K562 (cell line): Measurements from ENCODE around the gene NCMAP. TPM values are rescaled to one million over a fixed set of nuclear protein-coding genes. Genes with fewer than 3 reads are reported as not detected.

Experiments
- BRD9 ChIP-seq: fragments of 450-650 bp; IDR thresholded peaks from 2 replicates; pipeline ENCODE4 v1.6.1; 2018; ENCODE audit warnings: low read depth; ENCODE audit not compliant: partially characterized antibody
- CBX3 ChIP-seq, 2 experiments: IDR thresholded peaks; 1 replicate in 1 of 2; 2 replicates in 1 of 2; pipeline ENCODE4 v1.6.1; 2012; ENCODE audit warnings: inconsistent platforms in 2 of 2, low read length in 2 of 2, borderline replicate concordance in 1 of 2, control low read depth in 1 of 2
- CBX8 ChIP-seq: fragments of 200-600 bp; sonication (generic); IDR thresholded peaks from 2 replicates; pipeline ENCODE4 v1.6.1; 2012; ENCODE audit warnings: borderline replicate concordance, mixed run types, low read depth, mild to moderate bottlenecking, moderate library complexity, mixed read lengths, low read length, control low read depth, inconsistent platforms; ENCODE audit not compliant: poor library complexity, severe bottlenecking; ENCODE audit errors: extremely low read depth
- CCNT2 ChIP-seq: IDR thresholded peaks from 2 replicates; pipeline ENCODE4 v1.6.1; 2011; ENCODE audit warnings: borderline replicate concordance, low read depth, mild to moderate bottlenecking, moderate library complexity, mixed read lengths, low read length; ENCODE audit not compliant: insufficient read length; ENCODE audit errors: extremely low read depth
- EHMT2 ChIP-seq: fragments of 450-650 bp; IDR thresholded peaks from 2 replicates; pipeline ENCODE4 v1.6.1; 2018; ENCODE audit warnings: antibody characterized with exemption
- HMG20B ChIP-seq: fragments of 250-450 bp; sonication (Bioruptor Pico); IDR thresholded peaks from 2 replicates; pipeline ENCODE4 v1.5.0; 2021; ENCODE audit warnings: mild to moderate bottlenecking
- HMGXB4 ChIP-seq: sonication (generic); formaldehyde crosslinking; IDR thresholded peaks from 2 replicates; pipeline ENCODE4 v1.8.1; 2023; ENCODE audit warnings: mild to moderate bottlenecking, missing genetic modification reagents
- MED1 ChIP-seq: sonication (generic); formaldehyde crosslinking; IDR thresholded peaks from 2 replicates; pipeline ENCODE4 v1.8.1; 2023; ENCODE audit warnings: missing genetic modification reagents, borderline replicate concordance
- MEF2D ChIP-seq: conservative IDR thresholded peaks from 2 replicates; pipeline ENCODE4 v1.6.1; 2016; ENCODE audit warnings: low read depth, missing genetic modification characterization, missing compliant biosample characterization
- NBN ChIP-seq: fragments of 450-650 bp; IDR thresholded peaks from 2 replicates; pipeline ENCODE4 v1.6.1; 2016; ENCODE audit warnings: low read depth, mild to moderate bottlenecking
- SMARCC2 ChIP-seq: fragments of 450-650 bp; IDR thresholded peaks from 2 replicates; pipeline ENCODE4 v1.6.1; 2017; ENCODE audit warnings: antibody characterized with exemption, moderate library complexity, mild to moderate bottlenecking, low read depth
- SP2 ChIP-seq: IDR thresholded peaks from 2 replicates; pipeline ENCODE4 v1.6.1; 2011; ENCODE audit warnings: mild to moderate bottlenecking, low read depth, low read length, moderate library complexity; ENCODE audit not compliant: poor library complexity, severe bottlenecking; ENCODE audit errors: extremely low read depth
- YBX1 ChIP-seq: fragments of 450-650 bp; IDR thresholded peaks from 2 replicates; pipeline ENCODE4 v1.7.1; 2016; ENCODE audit warnings: mild to moderate bottlenecking
- ZBTB33 ChIP-seq: sonication (generic); formaldehyde crosslinking; IDR thresholded peaks from 2 replicates; pipeline ENCODE4 v1.8.1; 2023; ENCODE audit warnings: mild to moderate bottlenecking, missing genetic modification reagents
- polyA plus RNA-seq, 8 experiments: library from polyadenylated mRNA; depleted of rRNA in 4 of 8; stranded (reverse) in 5 of 8; unstranded in 3 of 8; fragments of >200 nt; fragmentation: Nextera tagmentation in 2 of 8; fragmentation: Illumina TruSeq in 1 of 8; extraction: Ambion mirVana in 2 of 8; extraction: Trizol in 1 of 8; gene quantifications; 2 replicates each; pipeline versions ENCODE4 v1.2.1 to v1.2.3, GENCODE V29; 2011 to 2014; ENCODE audit warnings: inconsistent platforms in 1 of 8, missing spikeins in 1 of 8
- total RNA-seq, 7 experiments: library from RNA; depleted of rRNA in 6 of 7; stranded (reverse); fragments of >200 nt in 6 of 7; fragmentation: Illumina TruSeq in 2 of 7; extraction: Trizol in 2 of 7; gene quantifications; 2 replicates each; pipeline versions ENCODE4 v1.2.1 to v1.2.3, GENCODE V29; 2011 to 2021; ENCODE audit warnings: low replicate concordance in 1 of 7
- TF ChIP-seq, protein P1 (sequence below): fragments of 450-650 bp; IDR thresholded peaks from 2 replicates; pipeline ENCODE4 v1.6.1; 2016; ENCODE audit warnings: low read depth, mild to moderate bottlenecking, moderate library complexity

The NCMAP gene
- total and polyA plus RNA-seq, 9 of the 15 experiments (the other 6 are each of a cell fraction or from before 2014, with no cell fraction given): 0.03 TPM; not detected in 8

DNA sequence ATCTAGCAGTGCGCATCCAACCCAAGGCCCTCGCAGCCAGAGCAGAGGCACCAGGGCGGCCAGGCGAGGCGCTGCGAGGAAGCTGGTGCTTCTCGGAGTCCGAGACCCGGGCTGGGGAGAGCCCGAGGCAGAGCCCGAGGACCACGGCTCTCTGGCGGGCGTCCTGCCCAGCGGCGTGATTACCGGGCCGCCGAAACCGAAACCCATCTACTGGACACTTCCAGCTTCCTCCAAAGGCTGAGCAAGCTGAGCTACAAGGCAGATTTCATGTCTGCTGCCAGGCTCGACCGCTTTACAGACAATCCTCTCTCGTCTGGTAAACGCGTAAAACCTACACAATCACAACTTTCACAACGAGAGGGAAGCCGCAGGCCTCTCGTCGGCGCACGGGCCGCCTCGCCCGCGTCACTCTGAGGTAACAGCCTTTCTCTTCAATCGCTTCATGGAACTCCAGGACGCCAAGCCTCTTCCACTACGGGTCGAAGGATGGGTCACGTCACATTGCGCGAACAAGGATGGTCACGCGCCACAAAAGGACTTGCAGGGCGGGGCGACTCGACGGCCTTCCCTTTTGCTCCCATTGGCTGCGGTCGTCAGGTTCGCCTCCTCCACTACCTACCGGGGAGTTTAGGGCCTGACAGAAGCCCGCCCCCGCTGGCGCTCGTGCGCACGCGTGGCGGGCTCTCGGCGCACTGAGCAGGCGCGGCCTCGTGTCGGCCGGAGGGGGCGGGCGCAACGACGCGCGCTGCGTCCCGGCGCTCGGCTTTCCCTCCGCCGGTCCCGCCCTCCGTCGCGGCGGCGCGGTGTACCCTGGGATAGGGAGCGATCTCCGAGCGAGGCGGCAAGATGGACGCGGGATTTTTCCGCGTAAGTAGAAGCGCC is 86.8 kb downstream of the NCMAP start, which contains the start of gene SRRM1 (continued):
- TF ChIP-seq, protein P1, sequence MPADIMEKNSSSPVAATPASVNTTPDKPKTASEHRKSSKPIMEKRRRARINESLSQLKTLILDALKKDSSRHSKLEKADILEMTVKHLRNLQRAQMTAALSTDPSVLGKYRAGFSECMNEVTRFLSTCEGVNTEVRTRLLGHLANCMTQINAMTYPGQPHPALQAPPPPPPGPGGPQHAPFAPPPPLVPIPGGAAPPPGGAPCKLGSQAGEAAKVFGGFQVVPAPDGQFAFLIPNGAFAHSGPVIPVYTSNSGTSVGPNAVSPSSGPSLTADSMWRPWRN: peak; percentile 29; the same call in 1 of the 2 replicates
- TF ChIP-seq MEF2D (no peak), EHMT2 (no peak), CBX3 (IDR thresholded peaks at IDR 0.05; ENCODE audit: borderline replicate concordance in 1 of 2, low read length in 2 of 2) (peak in 1 of 2 experiments; percentile 57; a peak in 1 of 3 replicates), SP2 (no peak), HMG20B (CRISPR knock-in tag) (no peak), SMARCC2 (peak; percentile 46; the same call in 1 of the 2 replicates), HMGXB4 (CRISPR knock-in tag) (no peak; the same call in 1 of the 2 replicates), CCNT2 (peak; percentile 86), ZBTB33 (peak; percentile 85), BRD9 (peak; percentile 68), CBX8 (no peak), YBX1 (no peak), MED1 (CRISPR knock-in tag) (no peak), NBN (0 out of 2 replicates have a peak, but pooled peaks have one; percentile 76)
